ENCODE results near the gene ALG13.
"Not testable (repeated sequence)": the region's sequence is repeated elsewhere in the genome, so short reads cannot be mapped to it uniquely, and the experiment has no call there.

The ALG13 gene

DNA sequence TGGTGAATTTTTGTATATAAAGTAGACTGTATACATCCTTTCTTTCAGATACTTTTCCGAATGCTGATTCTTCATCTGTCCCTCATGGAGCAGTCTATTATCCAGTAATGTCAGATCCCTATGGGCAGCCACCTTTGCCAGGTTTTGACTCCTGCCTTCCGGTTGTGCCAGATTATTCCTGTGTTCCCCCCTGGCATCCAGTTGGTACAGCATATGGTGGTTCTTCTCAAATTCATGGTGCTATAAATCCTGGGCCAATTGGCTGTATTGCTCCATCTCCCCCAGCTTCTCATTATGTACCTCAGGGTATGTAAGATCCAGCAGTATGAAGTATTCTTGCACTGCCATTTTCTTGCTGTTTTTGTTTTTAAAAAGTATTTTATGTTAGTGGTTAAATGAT is 78.7 kb downstream of the ALG13 start:
- DNase-seq (ENCODE audit: low read depth, low spot score), result no peak

DNA sequence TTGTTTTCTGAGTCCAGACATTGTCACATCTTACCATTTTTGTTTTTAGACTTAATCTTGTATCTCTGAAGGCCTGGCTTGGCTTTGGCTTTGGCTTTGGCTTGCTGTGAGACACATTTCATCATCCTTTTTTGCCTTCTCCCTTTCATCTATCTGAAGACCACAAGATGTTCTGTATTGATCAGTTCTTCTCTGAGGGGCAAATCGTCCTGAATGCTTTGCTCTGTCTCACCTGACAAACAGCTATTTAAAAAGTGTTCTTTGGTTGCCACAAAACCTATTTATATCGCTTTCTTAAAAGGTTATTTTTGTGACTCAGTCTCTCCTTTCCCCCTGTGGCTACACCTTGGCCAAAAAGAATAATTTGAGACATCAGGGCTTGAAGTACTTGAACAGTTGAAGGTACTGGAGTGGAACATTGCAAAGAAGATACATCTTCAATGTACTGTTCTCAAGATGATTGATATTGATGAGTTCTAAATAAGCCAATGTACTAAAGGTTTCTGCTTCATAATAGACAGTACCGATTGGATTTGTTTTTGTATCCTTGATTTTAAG is 80.7 kb downstream of the ALG13 start:
- DNase-seq (ENCODE audit: low read depth, low spot score), result no peak

DNA sequence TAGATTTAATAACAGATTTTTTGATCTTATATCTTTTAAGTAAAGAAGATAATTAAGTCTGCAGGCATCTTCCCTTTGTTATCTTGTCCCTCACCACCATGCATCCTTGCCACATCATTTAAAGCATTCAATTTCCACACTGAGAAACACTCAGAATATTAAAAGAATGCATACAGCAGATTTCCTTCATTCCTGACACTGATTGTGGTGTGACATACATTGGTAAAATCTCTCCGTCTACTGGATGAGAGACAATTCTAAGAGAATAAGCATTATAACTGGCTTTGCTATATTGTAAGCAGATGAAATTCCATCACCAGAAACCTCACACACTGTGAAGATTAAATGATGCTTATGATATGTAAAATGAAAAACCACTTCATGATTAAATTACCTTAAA is 97.6 kb downstream of the ALG13 start:
- DNase-seq (ENCODE audit: low read depth, low spot score), result no peak

- no peak for DNase-seq (ENCODE audit: low read depth, low spot score)
Observed at GRCh38 chrX:111779582-111779981, 98.6 kb downstream of the ALG13 start.

GRCh38 chrX:111784667-111785066 is 103.7 kb downstream of the ALG13 start:
- DNase-seq (ENCODE audit: low read depth, low spot score), result no peak

DNA sequence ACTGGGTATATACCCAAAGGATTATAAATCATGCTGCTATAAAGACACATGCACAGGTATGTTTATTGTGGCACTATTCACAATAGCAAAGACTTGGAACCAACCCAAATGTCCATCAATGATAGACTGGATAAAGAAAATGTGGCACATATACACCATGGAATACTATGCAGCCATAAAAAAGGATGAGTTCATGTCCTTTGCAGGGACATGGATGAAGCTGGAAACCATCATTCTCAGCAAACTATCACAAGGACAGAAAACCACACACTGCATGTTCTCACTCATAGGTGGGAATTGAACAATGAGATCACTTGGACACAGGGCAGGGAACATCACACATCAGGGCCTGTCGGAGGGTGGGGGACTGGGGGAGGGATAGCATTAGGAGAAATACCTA is 109.1 kb downstream of the ALG13 start:
- DNase-seq (ENCODE audit: low read depth, low spot score), result not testable (repeated sequence)

Data from astrocyte of the hippocampus (primary cell).